GM12873 (cell line): ENCODE results near the gene PDZD8.

ENCODE experiments used
- CTCF ChIP-seq: IDR thresholded peaks from 2 replicates; pipeline ENCODE4 v1.5.1; 2012; ENCODE audit warnings: low read depth, mild to moderate bottlenecking, moderate library complexity, low read length, control low read depth; ENCODE audit not compliant: insufficient read depth; ENCODE audit errors: missing control alignments

The PDZD8 gene

GRCh38 chr10:117355072-117355471 lies 20.2 kb downstream of the PDZD8 start:
- no peak for TF ChIP-seq CTCF

DNA sequence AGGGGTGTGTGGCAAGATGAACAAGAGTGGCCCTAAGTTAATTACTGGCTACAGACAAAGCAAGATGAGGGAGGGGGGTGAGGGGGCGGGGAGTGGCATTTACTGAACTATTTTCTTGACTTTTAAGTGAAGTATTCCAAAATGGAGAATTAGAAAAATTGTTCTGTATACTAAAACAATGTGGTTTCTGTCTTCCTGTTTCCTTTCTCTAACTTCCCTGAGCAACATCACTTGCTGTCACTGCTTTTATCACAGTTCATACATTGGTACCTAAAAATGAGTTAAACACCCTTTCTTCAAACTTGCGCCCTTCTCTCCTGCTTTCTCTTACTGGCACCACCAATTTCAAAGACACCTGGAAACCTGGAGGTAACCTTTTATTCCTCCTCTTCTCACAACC lies 21.6 kb downstream of the PDZD8 start:
- no peak for TF ChIP-seq CTCF

DNA sequence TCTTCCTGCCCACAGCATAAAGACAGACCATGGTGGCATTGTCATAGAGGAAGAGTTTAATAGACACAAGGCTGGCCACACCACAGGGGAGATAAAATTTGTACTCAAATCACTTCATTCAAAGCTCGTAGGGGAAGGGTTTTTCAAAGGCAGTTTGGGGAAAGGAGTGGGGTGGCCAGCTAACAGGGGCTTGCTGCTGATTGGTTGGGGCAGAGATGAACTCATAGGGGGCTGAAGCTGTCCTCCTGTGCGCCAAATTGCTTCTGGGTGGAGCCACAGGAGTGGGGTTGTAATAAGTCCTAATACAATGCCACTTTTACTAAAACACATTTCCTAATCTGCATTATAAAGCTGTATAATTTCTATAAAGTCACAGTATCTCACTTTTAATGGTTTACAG lies 22.5 kb downstream of the PDZD8 start:
- TF ChIP-seq CTCF, result no peak

GRCh38 chr10:117351996-117352395 lies 23.2 kb downstream of the PDZD8 start:
- no peak for TF ChIP-seq CTCF

GRCh38 chr10:117351558-117351957 lies 23.7 kb downstream of the PDZD8 start:
- TF ChIP-seq CTCF, result no peak

GRCh38 chr10:117350909-117351308 lies 24.3 kb downstream of the PDZD8 start:
- no peak for TF ChIP-seq CTCF

DNA sequence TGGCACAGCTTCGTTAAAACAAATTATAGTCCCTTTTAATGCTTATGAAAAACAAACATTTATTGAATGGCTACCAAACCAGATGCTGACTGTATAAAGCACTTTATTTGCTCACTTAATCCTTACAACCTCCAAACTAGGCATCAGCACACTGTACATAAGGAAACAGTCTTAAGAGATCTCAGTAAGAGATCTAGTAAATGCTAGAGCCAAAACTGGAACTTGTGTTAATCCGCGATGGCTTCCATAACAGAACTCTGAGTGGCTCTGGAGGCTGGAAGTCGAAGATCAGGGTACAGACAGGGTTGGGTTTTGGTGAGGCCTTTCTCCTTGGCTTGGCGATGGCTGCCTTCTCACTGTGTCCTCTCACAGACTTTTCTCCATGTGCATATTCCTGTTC lies 27.0 kb downstream of the PDZD8 start:
- TF ChIP-seq CTCF, result no peak

DNA sequence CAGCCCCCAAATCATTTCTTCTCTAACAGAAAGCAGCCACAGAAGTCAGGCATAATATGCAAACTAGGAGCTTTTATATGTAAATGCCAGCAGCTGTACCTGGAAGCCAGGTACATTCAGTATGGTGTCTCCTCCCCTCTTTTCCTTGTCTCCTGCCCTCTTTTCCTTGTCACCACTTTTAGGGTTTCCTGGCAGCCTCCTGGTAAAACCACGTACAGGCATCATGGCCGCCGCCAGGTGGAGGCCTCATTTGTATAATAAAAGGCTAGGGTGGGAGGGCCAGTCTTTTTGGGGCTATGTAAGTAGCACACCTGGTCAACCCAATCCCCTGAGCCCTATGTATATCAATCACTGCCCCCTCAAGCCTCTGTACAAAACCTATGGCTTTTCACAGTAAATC lies 28.7 kb downstream of the PDZD8 start:
- TF ChIP-seq CTCF, result no peak
